Mammary epithelial cell (primary cell): ENCODE measurements around the gene HLCS.

ENCODE experiments used
- CTCF ChIP-seq, 2 donors: IDR thresholded peaks in 1 of 2; conservative IDR thresholded peaks in 1 of 2; 2 replicates each; pipeline ENCODE4 v1.5.1; 2011 to 2012; ENCODE audit warnings: inconsistent platforms in 2 of 2, low read length in 2 of 2, mild to moderate bottlenecking in 2 of 2, control low read depth in 1 of 2, low read depth in 1 of 2; ENCODE audit not compliant: insufficient read depth in 1 of 2; ENCODE audit errors: extremely low read depth in 1 of 2
- EZH2 ChIP-seq: IDR thresholded peaks from 2 replicates; pipeline ENCODE4 v1.6.1; 2012; ENCODE audit warnings: low read length, inconsistent platforms, borderline replicate concordance

DNA sequence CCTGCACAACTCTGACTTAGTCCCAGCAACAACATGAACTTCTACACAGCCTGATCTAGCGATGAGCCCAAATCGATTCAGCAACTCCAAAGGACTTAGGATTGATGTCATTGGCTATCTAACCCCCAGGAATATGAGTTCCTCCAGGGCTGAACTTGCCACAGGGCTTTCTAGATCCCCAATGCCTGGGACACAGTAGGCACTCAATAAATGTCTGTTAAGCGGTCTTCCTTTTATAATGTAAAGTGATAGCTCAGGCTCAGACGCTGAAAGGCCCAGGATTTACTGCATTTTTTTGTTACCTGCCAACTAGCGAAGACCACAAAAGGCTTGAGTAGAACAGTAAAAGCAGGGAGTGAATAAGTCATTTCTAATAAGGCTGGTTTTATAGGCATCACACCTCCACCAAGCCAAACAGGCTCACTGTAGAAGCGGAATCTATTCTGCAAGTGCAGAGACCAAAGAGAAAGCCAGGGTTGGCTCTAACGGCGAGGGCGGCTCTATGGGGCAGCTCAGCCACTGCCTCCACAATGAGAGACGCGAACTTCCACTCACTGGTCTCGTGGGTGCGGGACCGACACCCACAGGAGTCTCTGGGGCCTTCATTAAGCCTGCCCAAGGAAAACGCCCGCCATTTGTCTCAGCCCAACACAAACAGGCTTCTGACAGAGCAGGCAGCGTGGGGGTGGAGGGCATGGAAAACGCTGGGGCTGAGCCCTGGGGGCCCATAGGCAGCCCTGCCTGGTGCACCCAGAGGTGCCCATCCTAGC, 52.0 kb downstream of the HLCS start:
- TF ChIP-seq CTCF (conservative IDR thresholded peaks at IDR 0.05 in 1 of 2, IDR thresholded peaks at IDR 0.05 in 1 of 2; ENCODE audit: extremely low read depth in 1 of 2, insufficient read depth in 1 of 2, low read depth in 1 of 2, low read length in 2 of 2) (no peak), EZH2 (no peak)
